ENCODE data around the gene RBMS1.
A peak's percentile ranks its signal among the peaks of the same experiment; 100 is the strongest.
"Not testable (repeated sequence)": the region's sequence is repeated elsewhere in the genome, so short reads cannot be mapped to it uniquely, and the experiment has no call there.

Gene RBMS1

DNA sequence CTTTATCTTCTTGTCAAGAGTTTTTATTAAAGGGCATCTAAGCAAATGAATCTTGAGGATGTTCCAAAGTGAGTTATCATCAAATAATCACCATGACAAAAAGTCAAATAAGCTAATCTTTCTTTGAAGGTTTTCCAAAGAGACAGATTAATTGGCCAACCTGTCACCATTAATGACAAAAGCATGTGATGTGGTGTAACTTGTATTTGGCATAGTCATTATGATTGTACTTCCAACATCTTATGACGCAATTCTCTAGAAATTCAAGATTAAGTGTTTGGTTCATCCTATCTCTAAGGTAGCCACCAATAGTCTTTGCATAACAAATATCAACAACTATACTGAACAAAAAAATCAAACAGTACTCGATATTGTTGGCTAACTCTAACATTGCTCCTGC, 28.6 kb downstream of the RBMS1 start:
- no peaks in the 10 kb centered on the region for H3K9me3 Mint-ChIP-seq
- H3K27me3 Mint-ChIP-seq, result no peaks in the 10 kb centered on the region
- H3K4me3 Mint-ChIP-seq, result peak overlapping the region; percentile 64
- H3K36me3 Mint-ChIP-seq, result peaks cover 6% of the 10 kb centered on the region
- peak overlapping the region; percentile 93 for H3K27ac Mint-ChIP-seq
- H3K4me1 Mint-ChIP-seq, result peaks cover 95% of the 10 kb centered on the region

DNA sequence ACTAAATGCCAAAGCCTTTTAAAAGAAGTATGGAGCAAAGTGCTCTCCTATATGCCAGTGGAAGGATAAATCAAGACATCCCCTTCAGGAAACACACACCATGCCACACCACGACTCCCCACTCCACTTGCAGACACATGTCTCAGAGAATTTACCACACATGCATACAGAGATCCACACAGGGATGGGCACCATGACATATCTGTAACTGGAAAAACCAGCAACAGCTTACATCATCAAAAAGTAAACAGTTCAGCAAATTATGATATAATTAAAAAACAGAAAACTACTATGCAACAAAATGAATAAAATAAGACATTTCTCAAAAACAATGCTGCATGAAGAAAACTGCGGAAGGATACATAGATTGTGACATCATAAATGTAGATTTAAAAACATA, 29.6 kb downstream of the RBMS1 start:
- H3K4me3 Mint-ChIP-seq, result peak overlapping the region; percentile 28
- H3K36me3 Mint-ChIP-seq, result peaks cover 6% of the 10 kb centered on the region
- H3K27ac Mint-ChIP-seq, result peak overlapping the region; percentile 10
- peaks cover 95% of the 10 kb centered on the region for H3K4me1 Mint-ChIP-seq
- no peaks in the 10 kb centered on the region for H3K27me3 Mint-ChIP-seq
- H3K9me3 Mint-ChIP-seq, result no peaks in the 10 kb centered on the region

DNA sequence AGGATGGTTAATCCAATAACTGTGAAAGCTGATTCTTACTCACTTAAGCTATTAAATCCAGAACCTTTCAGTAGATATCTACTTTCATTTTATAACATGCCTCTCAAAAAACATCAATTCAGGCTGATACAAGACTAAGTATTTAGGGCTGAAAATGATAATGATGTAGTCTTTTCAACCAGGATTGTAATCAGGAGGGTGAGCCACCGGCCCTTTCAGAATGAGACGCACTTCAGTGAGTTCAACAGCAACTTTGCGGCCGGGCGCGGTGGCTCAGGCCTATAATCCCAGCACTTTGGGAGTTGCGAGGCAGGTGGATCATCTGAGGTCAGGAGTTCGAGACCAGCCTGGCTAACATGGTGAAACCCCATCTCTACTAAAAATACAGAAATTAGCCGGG, 30.4 kb downstream of the RBMS1 start:
- Mint-ChIP-seq H3K27ac (no peak overlapping the region), H3K4me3 (no peak overlapping the region), H3K36me3 (peaks cover 7% of the 10 kb centered on the region), H3K4me1 (peaks cover 93% of the 10 kb centered on the region), H3K9me3 (no peaks in the 10 kb centered on the region), H3K27me3 (no peaks in the 10 kb centered on the region)

DNA sequence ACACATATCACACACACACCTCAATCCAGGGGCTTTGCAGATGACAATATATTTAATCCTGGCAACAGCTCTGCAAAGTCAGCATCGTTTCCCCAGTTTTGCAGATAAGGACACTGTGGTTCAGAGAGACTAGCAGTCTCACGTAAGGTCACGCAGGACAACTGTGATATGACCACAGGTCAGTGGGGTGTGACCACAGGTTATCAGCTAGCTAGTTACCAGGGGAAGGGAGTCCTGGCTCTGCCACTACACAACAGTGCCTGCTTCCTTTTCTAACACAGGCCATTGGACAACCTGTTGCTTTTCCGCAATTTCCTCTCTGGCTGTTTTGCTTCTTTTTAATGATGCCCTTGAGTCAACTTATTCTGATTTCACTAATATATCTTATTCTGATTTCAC, 33.3 kb downstream of the RBMS1 start:
- Mint-ChIP-seq H3K27me3 (no peaks in the 10 kb centered on the region), H3K36me3 (peaks cover 8% of the 10 kb centered on the region), H3K4me1 (peaks cover 84% of the 10 kb centered on the region), H3K9me3 (no peaks in the 10 kb centered on the region), H3K4me3 (no peak overlapping the region), H3K27ac (no peak overlapping the region)

DNA sequence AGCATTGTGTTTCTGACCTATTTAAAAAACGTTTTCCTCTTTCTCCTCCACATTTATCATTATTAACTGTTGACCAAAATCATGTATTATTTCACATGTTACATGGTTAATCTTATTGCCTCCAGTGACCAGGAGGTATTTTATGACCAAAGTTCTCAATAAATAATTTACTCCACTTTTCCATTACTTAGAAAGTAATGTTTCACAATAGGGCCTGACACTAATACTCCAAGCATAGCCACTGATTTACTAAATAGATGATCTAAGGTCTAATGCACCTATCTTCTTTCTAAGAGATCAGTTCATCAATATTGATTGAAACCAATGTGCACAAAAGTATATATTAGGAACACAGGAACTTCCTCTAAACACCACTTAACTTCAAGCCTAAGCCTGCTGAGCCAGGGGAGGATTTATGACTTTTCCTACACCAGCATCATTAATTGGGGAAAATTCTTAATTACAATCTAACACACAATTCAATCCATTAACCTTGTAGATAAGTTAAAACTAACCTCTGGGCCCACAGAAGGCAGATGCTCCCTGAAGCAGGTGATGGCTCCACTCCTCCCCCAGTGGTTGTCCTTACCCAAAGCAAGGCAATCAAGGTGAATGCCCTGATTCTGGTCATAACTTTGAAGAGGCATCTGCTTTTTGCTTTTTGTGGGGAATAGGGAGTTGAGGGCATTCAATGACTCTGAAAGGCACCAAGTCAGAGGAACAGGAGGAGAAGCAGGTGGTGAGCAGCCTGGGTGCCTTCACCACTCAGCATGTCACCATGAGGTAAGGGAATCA, 33.9 kb downstream of the RBMS1 start:
- H3K36me3 Mint-ChIP-seq, result peaks cover 8% of the 10 kb centered on the region
- no peak overlapping the region for H3K27ac Mint-ChIP-seq
- no peaks in the 10 kb centered on the region for H3K9me3 Mint-ChIP-seq
- H3K27me3 Mint-ChIP-seq, result no peaks in the 10 kb centered on the region
- peaks cover 78% of the 10 kb centered on the region for H3K4me1 Mint-ChIP-seq
- H3K4me3 Mint-ChIP-seq, result no peak overlapping the region

DNA sequence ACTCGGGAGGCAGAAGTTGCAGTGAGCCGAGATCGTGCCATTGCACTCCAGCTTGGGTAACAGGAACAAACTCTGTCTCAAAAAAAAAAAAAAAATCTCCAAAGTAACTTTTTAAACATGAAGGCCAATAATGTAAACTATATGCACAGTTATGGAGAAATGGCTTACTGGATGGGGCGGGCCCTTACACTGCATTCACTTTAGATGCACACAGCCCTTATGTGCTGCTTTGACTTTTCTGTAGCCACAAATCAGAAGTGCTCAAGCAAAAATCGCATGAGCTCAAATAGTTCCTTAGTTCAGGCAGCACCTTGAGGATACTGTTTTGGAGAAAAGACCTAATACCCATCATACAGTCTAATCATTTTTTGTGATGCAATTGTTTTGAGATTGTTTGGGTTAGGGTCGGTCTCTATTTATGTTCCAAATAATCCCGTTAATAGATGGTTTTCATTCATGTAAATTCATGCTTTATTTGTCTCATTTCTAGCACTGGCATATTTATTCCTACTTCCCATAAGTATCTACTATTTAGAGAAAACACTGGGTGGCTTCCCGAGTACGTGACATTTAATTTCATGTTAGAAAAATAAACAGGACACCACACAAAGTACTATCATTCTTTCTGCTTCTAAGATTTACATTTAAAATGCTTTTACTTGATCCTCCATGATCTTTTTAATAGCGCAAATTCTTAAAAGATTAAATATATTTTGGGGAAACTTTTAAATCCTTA, 34.7 kb downstream of the RBMS1 start:
- H3K27ac Mint-ChIP-seq, result no peak overlapping the region
- H3K36me3 Mint-ChIP-seq, result peaks cover 8% of the 10 kb centered on the region
- no peaks in the 10 kb centered on the region for H3K9me3 Mint-ChIP-seq
- H3K4me1 Mint-ChIP-seq, result peaks cover 69% of the 10 kb centered on the region
- H3K4me3 Mint-ChIP-seq, result no peak overlapping the region
- H3K27me3 Mint-ChIP-seq, result no peaks in the 10 kb centered on the region

DNA sequence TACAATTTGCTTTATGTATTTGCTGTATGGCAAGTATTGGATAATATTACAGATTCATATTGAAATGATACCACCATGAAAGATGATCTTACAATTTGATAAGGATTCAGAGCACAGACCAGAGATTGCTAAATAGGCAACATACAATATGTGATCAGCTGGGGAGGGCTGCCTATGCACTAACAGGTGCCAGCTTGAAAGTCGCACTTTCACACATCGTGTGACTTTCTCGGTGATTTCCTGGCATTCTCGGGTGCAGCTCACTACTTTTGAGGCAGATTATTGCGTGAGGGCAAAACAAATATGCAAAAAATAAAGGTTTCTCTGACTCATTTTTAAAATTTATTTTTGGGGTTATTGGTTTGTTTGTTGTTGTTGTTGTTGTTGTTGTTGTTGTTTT, 36.0 kb downstream of the RBMS1 start:
- H3K27ac Mint-ChIP-seq, result no peak overlapping the region
- H3K4me1 Mint-ChIP-seq, result peaks cover 59% of the 10 kb centered on the region
- no peaks in the 10 kb centered on the region for H3K9me3 Mint-ChIP-seq
- no peaks in the 10 kb centered on the region for H3K27me3 Mint-ChIP-seq
- H3K4me3 Mint-ChIP-seq, result no peak overlapping the region
- H3K36me3 Mint-ChIP-seq, result peaks cover 8% of the 10 kb centered on the region

DNA sequence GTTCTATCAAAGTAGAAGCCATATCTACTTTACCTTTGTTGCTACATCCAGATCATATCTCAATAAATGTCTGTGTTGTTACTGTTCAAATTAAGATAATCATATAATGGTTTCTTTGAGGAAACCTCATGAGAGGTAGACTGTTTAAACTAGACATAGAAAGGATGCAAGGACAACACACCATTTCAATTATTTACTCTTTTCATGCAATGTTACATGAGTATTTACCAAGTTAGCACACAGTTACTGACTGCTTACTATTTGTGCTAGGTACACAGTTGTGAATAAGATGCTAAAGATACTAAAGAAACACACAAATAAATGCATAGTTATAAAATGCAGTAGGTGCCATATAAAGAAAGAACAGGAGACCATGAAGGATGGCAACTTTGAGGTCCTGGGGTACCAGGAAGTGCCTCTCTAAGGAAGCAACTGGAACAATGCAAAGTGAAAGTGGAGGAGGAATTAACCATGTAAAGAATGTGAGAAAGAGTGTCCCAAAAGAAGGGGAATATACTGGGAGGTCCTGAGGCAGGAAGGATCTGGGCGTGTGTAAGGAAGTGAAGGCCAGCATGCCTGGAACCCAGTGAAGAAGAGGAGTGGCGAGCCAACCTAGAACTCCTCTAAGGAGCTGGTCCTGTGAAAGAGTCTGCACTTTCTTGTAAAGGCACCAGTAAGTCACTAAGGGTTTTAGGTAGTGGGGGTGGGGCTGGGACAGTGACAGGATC, 39.4 kb downstream of the RBMS1 start:
- Mint-ChIP-seq H3K27me3 (no peaks in the 10 kb centered on the region), H3K27ac (no peak overlapping the region), H3K9me3 (no peaks in the 10 kb centered on the region), H3K4me3 (no peak overlapping the region), H3K36me3 (peaks cover 5% of the 10 kb centered on the region), H3K4me1 (peaks cover 37% of the 10 kb centered on the region)

DNA sequence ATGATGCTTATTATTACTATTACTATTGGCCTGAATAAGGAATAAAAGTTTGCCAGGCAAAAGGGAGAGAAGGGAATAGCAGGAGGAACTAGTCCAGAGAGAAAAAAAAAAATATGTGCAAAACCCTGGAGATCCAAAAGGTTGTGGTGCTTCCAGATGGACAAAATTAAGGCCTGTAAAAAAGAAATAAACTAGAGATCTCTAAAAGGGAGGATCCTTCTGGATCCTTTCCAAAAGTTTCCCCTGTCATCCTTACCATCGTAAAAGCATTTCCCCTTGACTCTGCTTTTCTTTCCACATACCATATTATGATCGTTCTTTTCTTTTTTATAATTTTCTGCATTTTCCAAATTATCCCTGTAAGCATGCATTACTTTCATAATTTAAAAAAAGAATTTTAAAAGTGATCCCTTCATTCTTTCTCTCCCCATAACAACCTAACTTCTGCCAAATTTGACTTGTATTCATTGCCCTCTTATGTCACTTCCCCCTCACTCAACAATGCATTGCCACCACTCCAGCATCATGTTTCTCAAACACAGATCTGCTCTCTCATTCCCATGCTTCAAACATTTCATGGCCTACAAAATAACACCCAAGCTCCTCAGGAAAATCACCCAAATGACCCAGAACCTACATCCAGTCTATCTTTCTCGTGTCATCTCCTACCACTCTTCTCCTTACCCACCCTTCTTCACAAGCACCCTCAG, 40.3 kb downstream of the RBMS1 start:
- Mint-ChIP-seq H3K9me3 (no peaks in the 10 kb centered on the region), H3K4me3 (no peak overlapping the region), H3K4me1 (peaks cover 29% of the 10 kb centered on the region), H3K36me3 (peaks cover 4% of the 10 kb centered on the region), H3K27me3 (no peaks in the 10 kb centered on the region), H3K27ac (no peak overlapping the region)

DNA sequence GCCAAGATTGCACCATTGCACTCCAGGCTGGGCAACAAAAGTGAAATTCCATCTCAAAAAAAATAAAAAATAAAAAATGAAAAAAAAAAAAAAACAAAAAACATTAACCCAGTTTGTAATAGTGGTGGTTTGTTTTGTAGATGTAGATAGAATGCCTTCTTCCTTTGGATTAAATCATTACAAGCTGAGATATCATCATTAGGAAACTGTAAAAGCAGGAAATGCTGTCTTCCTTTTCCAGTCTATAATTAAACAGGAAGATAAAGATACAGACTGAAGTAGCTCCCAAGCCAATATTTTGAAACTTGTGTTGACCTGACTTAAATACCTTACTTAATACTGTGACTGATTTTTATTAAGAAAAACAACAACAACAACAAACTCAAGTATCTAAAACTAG, 43.1 kb downstream of the RBMS1 start:
- Mint-ChIP-seq H3K9me3 (no peaks in the 10 kb centered on the region), H3K36me3 (peaks cover 10% of the 10 kb centered on the region), H3K27me3 (no peaks in the 10 kb centered on the region), H3K27ac (no peak overlapping the region), H3K4me1 (peaks cover 30% of the 10 kb centered on the region), H3K4me3 (no peak overlapping the region)

DNA sequence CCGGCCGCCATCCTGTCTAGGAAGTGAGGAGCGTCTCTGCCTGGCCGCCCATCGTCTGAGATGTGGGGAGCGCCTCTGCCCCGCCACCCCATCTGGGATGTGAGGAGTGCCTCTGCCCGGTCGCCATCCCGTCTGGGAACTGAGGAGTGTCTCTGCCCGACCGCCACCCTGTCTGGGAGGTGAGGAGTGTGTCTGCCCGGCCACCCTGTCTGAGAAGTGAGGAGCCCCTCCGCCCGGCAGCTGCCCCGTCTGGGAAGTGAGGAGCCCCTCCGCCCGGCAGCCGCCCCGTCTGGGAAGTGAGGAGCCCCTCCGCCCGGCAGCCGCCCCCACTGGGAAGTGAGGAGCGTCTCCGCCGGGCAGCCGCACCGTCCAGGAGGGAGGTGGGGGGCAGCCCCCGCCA, 44.8 kb downstream of the RBMS1 start:
- Mint-ChIP-seq H3K4me1 (peaks cover 38% of the 10 kb centered on the region), H3K36me3 (peaks cover 12% of the 10 kb centered on the region)
- H3K27me3 Mint-ChIP-seq, H3K9me3 Mint-ChIP-seq, H3K27ac Mint-ChIP-seq, H3K4me3 Mint-ChIP-seq: not testable (repeated sequence)

DNA sequence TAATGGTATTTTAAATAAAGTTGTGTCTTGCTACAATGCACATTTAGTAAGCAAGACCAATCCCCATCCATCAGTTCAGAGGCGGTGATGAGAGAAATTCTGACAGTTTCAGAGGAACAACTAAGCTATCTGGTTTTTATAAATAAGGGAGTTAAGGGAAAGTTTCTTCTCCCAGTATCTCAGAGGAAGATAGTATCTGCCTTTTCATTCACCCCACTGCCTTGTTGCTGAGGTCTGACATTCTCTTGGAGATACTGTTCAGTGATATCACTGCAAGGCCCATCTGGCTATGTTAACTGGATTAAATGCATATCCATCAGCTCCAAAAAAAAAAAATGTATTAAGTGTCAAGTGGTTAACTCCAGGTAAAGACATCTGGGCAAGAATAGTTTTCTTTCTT, 47.9 kb downstream of the RBMS1 start:
- peaks cover 43% of the 10 kb centered on the region for H3K4me1 Mint-ChIP-seq
- no peak overlapping the region for H3K4me3 Mint-ChIP-seq
- H3K27ac Mint-ChIP-seq, result no peak overlapping the region
- peaks cover 17% of the 10 kb centered on the region for H3K36me3 Mint-ChIP-seq
- H3K27me3 Mint-ChIP-seq, result no peaks in the 10 kb centered on the region
- H3K9me3 Mint-ChIP-seq, result no peaks in the 10 kb centered on the region

DNA sequence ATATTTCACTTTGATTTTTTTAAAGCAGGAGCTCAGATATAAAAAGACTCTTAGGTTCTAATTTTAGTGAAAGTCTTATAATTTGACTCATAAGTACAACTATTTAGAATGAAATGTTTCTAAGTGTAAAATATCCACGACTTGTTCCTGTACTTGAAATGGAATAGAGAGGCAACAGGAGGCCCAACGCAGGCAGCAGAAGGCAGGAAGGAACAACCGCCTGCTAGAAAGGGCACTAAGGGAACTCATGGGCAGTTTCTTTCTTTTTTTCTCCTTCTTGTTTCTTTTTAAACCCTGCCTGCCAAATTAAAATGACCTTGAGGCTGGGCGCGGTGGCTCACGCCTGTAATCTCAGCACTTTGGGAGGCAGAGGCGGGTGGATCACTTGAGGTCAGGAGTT, 51.0 kb downstream of the RBMS1 start:
- no peak overlapping the region for H3K27ac Mint-ChIP-seq
- no peak overlapping the region for H3K4me3 Mint-ChIP-seq
- peaks cover 4% of the 10 kb centered on the region for H3K9me3 Mint-ChIP-seq
- H3K4me1 Mint-ChIP-seq, result peaks cover 47% of the 10 kb centered on the region
- no peaks in the 10 kb centered on the region for H3K27me3 Mint-ChIP-seq
- H3K36me3 Mint-ChIP-seq, result peaks cover 20% of the 10 kb centered on the region

DNA sequence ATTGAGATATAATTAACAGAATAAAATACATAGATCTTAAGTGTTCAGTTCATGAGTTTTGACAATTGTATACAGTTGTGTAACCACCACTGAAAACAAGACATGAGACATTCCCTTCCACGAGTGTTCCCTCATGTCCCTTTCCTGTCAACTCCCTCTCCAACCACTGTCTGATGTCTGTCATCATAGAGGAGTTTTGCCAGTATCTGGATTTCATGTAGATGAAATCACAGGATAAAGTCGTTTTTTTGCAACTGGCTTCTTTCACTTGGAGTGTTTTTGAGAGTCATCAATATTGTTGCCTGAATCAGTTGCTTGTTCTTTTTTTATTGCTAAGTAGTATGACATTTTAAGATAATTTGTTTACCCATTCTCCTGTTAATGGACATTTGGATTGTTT, 52.7 kb downstream of the RBMS1 start:
- H3K36me3 Mint-ChIP-seq, result peaks cover 15% of the 10 kb centered on the region
- no peaks in the 10 kb centered on the region for H3K27me3 Mint-ChIP-seq
- peaks cover 45% of the 10 kb centered on the region for H3K4me1 Mint-ChIP-seq
- H3K9me3 Mint-ChIP-seq, result peaks cover 4% of the 10 kb centered on the region
- no peak overlapping the region for H3K27ac Mint-ChIP-seq
- no peak overlapping the region for H3K4me3 Mint-ChIP-seq

DNA sequence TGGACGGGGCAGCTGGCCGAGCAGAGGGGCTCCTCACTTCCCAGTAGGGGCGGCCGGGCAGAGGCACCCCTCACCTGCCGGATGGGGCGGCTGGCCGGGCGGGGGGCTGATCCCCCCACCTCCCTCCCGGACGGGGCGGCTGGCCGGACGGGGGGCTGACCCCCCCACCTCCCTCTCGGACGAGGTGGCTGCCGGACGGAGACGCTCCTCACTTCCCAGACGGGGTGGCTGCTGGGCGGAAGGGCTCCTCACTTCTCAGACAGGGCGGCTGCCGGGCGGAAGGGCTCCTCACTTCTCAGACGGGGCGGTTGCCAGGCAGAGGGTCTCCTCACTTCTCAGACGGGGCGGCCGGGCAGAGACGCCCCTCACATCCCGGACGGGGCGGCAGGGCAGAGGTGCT, 54.6 kb downstream of the RBMS1 start:
- H3K27ac Mint-ChIP-seq, H3K4me3 Mint-ChIP-seq, H3K9me3 Mint-ChIP-seq, H3K27me3 Mint-ChIP-seq: not testable (repeated sequence)
- Mint-ChIP-seq H3K4me1 (peaks cover 49% of the 10 kb centered on the region), H3K36me3 (peaks cover 13% of the 10 kb centered on the region)
